ENCODE data around the gene PPP1R16B. TPM values are rescaled to one million over a fixed set of nuclear protein-coding genes. Genes with fewer than 3 reads are reported as not detected.

PPP1R16B gene
- total and polyA plus RNA-seq, 2 of the 8 experiments (the other 6 are each of a cell fraction or from before 2014, with no cell fraction given): 2.6 to 8.9 TPM

DNA sequence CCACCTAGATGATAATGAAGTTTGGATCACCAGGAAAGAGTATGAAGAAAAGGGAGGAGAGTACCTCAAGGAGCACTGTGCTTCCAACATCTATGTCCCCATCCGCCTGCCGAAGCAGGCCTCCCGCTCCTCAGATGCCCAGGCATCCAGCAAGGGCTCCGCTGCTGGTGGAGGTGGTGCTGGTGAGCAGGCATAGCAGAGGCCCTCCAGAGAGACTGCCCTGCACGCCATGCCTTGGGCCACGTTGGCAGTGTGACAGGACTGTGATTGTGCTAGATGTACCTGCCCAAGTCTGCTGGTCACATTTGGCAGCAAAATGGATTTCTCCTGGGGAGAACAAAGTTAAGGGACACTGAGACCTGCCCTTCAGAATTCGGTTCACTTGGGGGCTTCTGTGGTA, 33.9 kb upstream of the PPP1R16B start:
- ChIA-PET POLR2A (ENCODE audit: partially characterized antibody) (interaction anchor here (0.6 to 1.8 kb wide), 3 partner anchors 8 to 32 kb away, joined by 3 to 8 read pairs (median 3); no protein-coding TSS in a partner anchor), CTCF (ENCODE audit: partially characterized antibody) (interaction anchor here (1.2 to 1.6 kb wide), 2 partner anchors 22 to 121 kb away, joined by 4 to 5 read pairs; no protein-coding TSS in a partner anchor)
- H2AFZ ChIP-seq (ENCODE audit: low read length): no peak overlapping the region
- H3K9me3 ChIP-seq (ENCODE audit: insufficient read depth in 2 of 2, low read depth in 1 of 2, low read length in 1 of 2): peaks cover 0 to 3% of the 10 kb centered on the region in 2 experiments; a peak in 1 of 4 replicates
- no peaks in the 10 kb centered on the region for H3K23me2 ChIP-seq (ENCODE audit: low read depth, low read length)
- no peak overlapping the region for H2BK120ac ChIP-seq (replicated peaks; ENCODE audit: low read depth, low read length)
- no peak overlapping the region for H2BK15ac ChIP-seq (ENCODE audit: low read length)
- H3K14ac ChIP-seq (ENCODE audit: insufficient read length): no peak overlapping the region
- H2AK5ac ChIP-seq (ENCODE audit: low read depth, low read length): no peak overlapping the region
- peak overlapping the region; percentile 16; the same call in 1 of the 2 replicates for H2BK5ac ChIP-seq (ENCODE audit: low read depth, low read length)
- H3K4me3 ChIP-seq (ENCODE audit: extremely low read depth in 1 of 4, insufficient read depth in 2 of 4, low read depth in 3 of 4, low read length in 4 of 4): no peak overlapping the region
- H3K56ac ChIP-seq (replicated peaks; ENCODE audit: insufficient read length, low read depth, low read length): no peak overlapping the region
- no peak overlapping the region for H4K91ac ChIP-seq (replicated peaks; ENCODE audit: insufficient read length, low read length)
- FAIRE-seq: no peak
- peaks cover 9 to 52% (median 26%) of the 10 kb centered on the region in 4 experiments; a peak in 6 of 8 replicates for H3K36me3 ChIP-seq (ENCODE audit: control insufficient read depth in 2 of 4, insufficient read depth in 4 of 4, low read length in 3 of 4)
- no peaks in the 10 kb centered on the region for H4K20me1 ChIP-seq (replicated peaks in 1 of 2; ENCODE audit: control insufficient read depth in 1 of 2, insufficient read depth in 2 of 2, low read length in 2 of 2)
- 98% methylated on average over 7 of the region's 7 CpGs; no CpG with 5 or more reads in 1 of the 2 experiments for WGBS, 2 experiments (ENCODE audit: extremely low coverage in 1 of 2, insufficient coverage in 1 of 2, insufficient read length in 1 of 2, insufficient replicate concordance in 2 of 2, low coverage in 1 of 2, low lambda C conversion rate in 2 of 2, missing lambda C conversion rate in 1 of 2)
- H4K5ac ChIP-seq (ENCODE audit: insufficient read length, low read depth, low read length): no peak overlapping the region
- no peaks in the 10 kb centered on the region for H3K4me1 ChIP-seq (replicated peaks in 1 of 4; ENCODE audit: control insufficient read depth in 3 of 4, insufficient read depth in 4 of 4, low read length in 3 of 4)
- no peak overlapping the region for H3K18ac ChIP-seq (ENCODE audit: extremely low read depth, low read length)
- no peak overlapping the region for H2BK12ac ChIP-seq (ENCODE audit: low read depth, low read length)
- H2BK20ac ChIP-seq (ENCODE audit: low read length): no peak overlapping the region
- H3K79me1 ChIP-seq (ENCODE audit: low read depth, low read length): no peaks in the 10 kb centered on the region; the same call in 1 of the 2 replicates
- no peak overlapping the region for H3K9ac ChIP-seq (replicated peaks in 1 of 4; ENCODE audit: extremely low read depth in 1 of 4, low read depth in 3 of 4, low read length in 3 of 4)
- no peak overlapping the region for H3K23ac ChIP-seq (ENCODE audit: insufficient read length)
- H3K4me2 ChIP-seq (ENCODE audit: insufficient read depth in 1 of 2, low read depth in 2 of 2, low read length in 2 of 2): no peak overlapping the region
- no peak overlapping the region for H3K4ac ChIP-seq (replicated peaks; ENCODE audit: insufficient read length, low read depth, low read length)
- H4K8ac ChIP-seq (ENCODE audit: extremely low read depth, insufficient read depth, low read length): no peak overlapping the region
- no peak for DNase-seq (ENCODE audit: low read depth in 1 of 2, low spot score in 2 of 2)
- no peaks in the 10 kb centered on the region for H3K27me3 ChIP-seq (replicated peaks in 1 of 4; ENCODE audit: control insufficient read depth in 3 of 4, extremely low read depth in 1 of 4, insufficient read depth in 3 of 4, low read length in 3 of 4)
- H3K27ac ChIP-seq (ENCODE audit: low read depth, low read length): no peak overlapping the region
- no peaks in the 10 kb centered on the region for H3K79me2 ChIP-seq (ENCODE audit: control insufficient read depth in 1 of 2, insufficient read depth in 2 of 2, low read length in 2 of 2)
- no peak for TF ChIP-seq CEBPB (IDR thresholded peaks at IDR 0.05; ENCODE audit: low read depth, low read length)
- no peak for TF ChIP-seq EGR1 (IDR thresholded peaks at IDR 0.05; ENCODE audit: borderline replicate concordance, low read depth, low read length)
- no peak for TF ChIP-seq POLR2AphosphoS5 (IDR thresholded peaks at IDR 0.05; ENCODE audit: low read depth, low read length)
- no peak for TF ChIP-seq CTBP2 (IDR thresholded peaks at IDR 0.05; ENCODE audit: borderline replicate concordance, insufficient read depth, insufficient read length, low read length)
- TF ChIP-seq, protein P1, sequence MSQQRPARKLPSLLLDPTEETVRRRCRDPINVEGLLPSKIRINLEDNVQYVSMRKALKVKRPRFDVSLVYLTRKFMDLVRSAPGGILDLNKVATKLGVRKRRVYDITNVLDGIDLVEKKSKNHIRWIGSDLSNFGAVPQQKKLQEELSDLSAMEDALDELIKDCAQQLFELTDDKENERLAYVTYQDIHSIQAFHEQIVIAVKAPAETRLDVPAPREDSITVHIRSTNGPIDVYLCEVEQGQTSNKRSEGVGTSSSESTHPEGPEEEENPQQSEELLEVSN (IDR thresholded peaks at IDR 0.05): no peak
- TF ChIP-seq SIX5 (IDR thresholded peaks at IDR 0.05; ENCODE audit: low read depth, low read length): no peak
- TF ChIP-seq, protein P2, sequence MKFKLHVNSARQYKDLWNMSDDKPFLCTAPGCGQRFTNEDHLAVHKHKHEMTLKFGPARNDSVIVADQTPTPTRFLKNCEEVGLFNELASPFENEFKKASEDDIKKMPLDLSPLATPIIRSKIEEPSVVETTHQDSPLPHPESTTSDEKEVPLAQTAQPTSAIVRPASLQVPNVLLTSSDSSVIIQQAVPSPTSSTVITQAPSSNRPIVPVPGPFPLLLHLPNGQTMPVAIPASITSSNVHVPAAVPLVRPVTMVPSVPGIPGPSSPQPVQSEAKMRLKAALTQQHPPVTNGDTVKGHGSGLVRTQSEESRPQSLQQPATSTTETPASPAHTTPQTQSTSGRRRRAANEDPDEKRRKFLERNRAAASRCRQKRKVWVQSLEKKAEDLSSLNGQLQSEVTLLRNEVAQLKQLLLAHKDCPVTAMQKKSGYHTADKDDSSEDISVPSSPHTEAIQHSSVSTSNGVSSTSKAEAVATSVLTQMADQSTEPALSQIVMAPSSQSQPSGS (IDR thresholded peaks at IDR 0.05; ENCODE audit: low read length): no peak
- no peak for TF ChIP-seq NANOG (IDR thresholded peaks at IDR 0.05; ENCODE audit: insufficient read depth, low read depth, low read length, poor library complexity, severe bottlenecking)
- TF ChIP-seq SAP30 (IDR thresholded peaks at IDR 0.05; ENCODE audit: insufficient read depth, insufficient replicate concordance, low read length): no peak
- TF ChIP-seq RBBP5 (IDR thresholded peaks at IDR 0.05; ENCODE audit: borderline replicate concordance, low read depth, low read length): no peak
- no peak for TF ChIP-seq JUND (IDR thresholded peaks at IDR 0.05; ENCODE audit: low read length)
